ENCODE results near the gene CYFIP1.

GRCh38 chr15:22869856-22870255, 110.3 kb downstream of the CYFIP1 start:
- no peak for TF ChIP-seq CTCF (IDR thresholded peaks at IDR 0.05; ENCODE audit: low read depth, low read length)
- no peak for TF ChIP-seq EZH2phosphoT487 (IDR thresholded peaks at IDR 0.05; ENCODE audit: low read depth)
